ENCODE results near the gene SFXN3.

Gene SFXN3

GRCh38 chr10:101000127-101000914 is 30.7 kb upstream of the SFXN3 start:
- no peak for DNase-seq

GRCh38 chr10:101000915-101001658 is 29.9 kb upstream of the SFXN3 start:
- DNase-seq = no peak

- no peak for DNase-seq
Measured at GRCh38 chr10:101001659-101002035, 29.4 kb upstream of the SFXN3 start.

GRCh38 chr10:101002456-101002855 is 28.6 kb upstream of the SFXN3 start:
- no peak for DNase-seq

- no peak for DNase-seq
Measured at GRCh38 chr10:101003639-101004206, 27.3 kb upstream of the SFXN3 start.

- no peak for DNase-seq
Measured at GRCh38 chr10:101005361-101005760, 25.7 kb upstream of the SFXN3 start.

GRCh38 chr10:101005869-101006567 is 25.0 kb upstream of the SFXN3 start:
- DNase-seq = no peak

GRCh38 chr10:101006593-101007098 is 24.4 kb upstream of the SFXN3 start:
- no peak for DNase-seq

- no peak for DNase-seq
Measured at GRCh38 chr10:101007099-101007711, 23.8 kb upstream of the SFXN3 start.

GRCh38 chr10:101007915-101008822 is 22.9 kb upstream of the SFXN3 start:
- DNase-seq = no peak

GRCh38 chr10:101008823-101009423 is 22.1 kb upstream of the SFXN3 start:
- DNase-seq = no peak

GRCh38 chr10:101010329-101010728 is 20.7 kb upstream of the SFXN3 start:
- no peak for DNase-seq

- DNase-seq = no peak
Measured at GRCh38 chr10:101011517-101012423, 19.3 kb upstream of the SFXN3 start.

- DNase-seq = peak; percentile 89
Measured at GRCh38 chr10:101012525-101013364, 18.3 kb upstream of the SFXN3 start.

- DNase-seq = no peak
Measured at GRCh38 chr10:101013365-101013825, 17.6 kb upstream of the SFXN3 start.

- DNase-seq = peak; percentile 92
Measured at GRCh38 chr10:101014230-101014884, 16.7 kb upstream of the SFXN3 start.

GRCh38 chr10:101014966-101015581 is 16.0 kb upstream of the SFXN3 start:
- DNase-seq = no peak

GRCh38 chr10:101015582-101015973 is 15.5 kb upstream of the SFXN3 start:
- DNase-seq = no peak
